GM21786 (cell line): ENCODE data around the gene SYNE1.
"Not testable (repeated sequence)": the region's sequence is repeated elsewhere in the genome, so short reads cannot be mapped to it uniquely, and the experiment has no call there.

Source experiments
- ATAC-seq: cut with Tn5 transposase; IDR thresholded peaks from one replicate; pipeline ENCODE4 v1.9.1; 2021; ENCODE audit not compliant: unreplicated experiment

Gene SYNE1

GRCh38 chr6:152078001-152078400, 559.2 kb downstream of the SYNE1 start:
- no peak for ATAC-seq

DNA sequence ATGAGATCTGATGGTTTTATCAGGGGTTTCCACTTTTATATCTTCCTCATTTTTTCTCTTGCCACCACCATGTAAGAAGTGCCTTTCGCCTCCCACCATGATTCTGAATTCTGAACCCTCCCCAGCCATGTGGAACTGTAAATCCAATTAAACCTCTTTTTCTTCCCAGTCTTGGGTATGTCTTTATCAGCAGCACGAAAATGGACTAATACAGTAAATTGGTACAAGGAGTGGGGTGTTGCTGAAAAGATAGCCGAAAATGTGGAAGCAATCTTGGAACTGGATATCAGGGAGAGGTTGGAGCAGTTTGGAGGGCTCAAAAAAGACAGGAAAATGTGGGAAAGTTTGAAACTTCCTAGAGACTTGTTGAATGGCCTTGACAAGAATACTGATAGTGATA, 560.9 kb downstream of the SYNE1 start:
- not testable (repeated sequence) for ATAC-seq

GRCh38 chr6:152071843-152072242, 565.3 kb downstream of the SYNE1 start:
- ATAC-seq = no peak
